ENCODE measurements around the gene CBFB.
"Not testable (repeated sequence)": the region's sequence is repeated elsewhere in the genome, so short reads cannot be mapped to it uniquely, and the experiment has no call there.

The CBFB gene

GRCh38 chr16:67028696-67029253 is at the start of gene CBFB:
Gene CBFB (plus strand): TSS chr16:67029149. CDS start chr16:67029408, 259 bp downstream.
- in situ Hi-C loops (cut with HindIII; ENCODE audit: low pct_unique_long_range_greater_than_20kb, low sequenced_read_pairs), result no loop called here
- no peak for TF ChIP-seq JUND (IDR thresholded peaks at IDR 0.05; ENCODE audit: low read depth)
- DNase-seq (ENCODE audit: low read depth in 1 of 2, low spot score in 1 of 2), result peak; percentile 89 to 90

- no peak for DNase-seq (ENCODE audit: low read depth in 1 of 2, low spot score in 1 of 2)
- in situ Hi-C loops (cut with HindIII; ENCODE audit: low pct_unique_long_range_greater_than_20kb, low sequenced_read_pairs), result no loop called here
- no peak for TF ChIP-seq JUND (IDR thresholded peaks at IDR 0.05; ENCODE audit: low read depth)
These were observed 45.9 kb upstream of the CBFB start for GRCh38 chr16:66983033-66983432.

- in situ Hi-C loops (cut with HindIII; ENCODE audit: low pct_unique_long_range_greater_than_20kb, low sequenced_read_pairs), result no loop called here
- DNase-seq (ENCODE audit: low read depth in 1 of 2, low spot score in 1 of 2), result no peak
- no peak for TF ChIP-seq JUND (IDR thresholded peaks at IDR 0.05; ENCODE audit: low read depth)
These were observed 44.0 kb upstream of the CBFB start for GRCh38 chr16:66984892-66985311.

- no peak for DNase-seq (ENCODE audit: low read depth in 1 of 2, low spot score in 1 of 2)
- TF ChIP-seq JUND (IDR thresholded peaks at IDR 0.05; ENCODE audit: low read depth), result no peak
- in situ Hi-C loops (cut with HindIII; ENCODE audit: low pct_unique_long_range_greater_than_20kb, low sequenced_read_pairs), result no loop called here
These were observed 42.4 kb upstream of the CBFB start for GRCh38 chr16:66986559-66986958.

GRCh38 chr16:66988197-66988788 is 40.7 kb upstream of the CBFB start, which contains the start of gene CES4A:
Gene CES4A (plus strand): TSS chr16:66988589. CDS start chr16:66988773, 184 bp downstream.
- no peak for DNase-seq (ENCODE audit: low read depth in 1 of 2, low spot score in 1 of 2)

GRCh38 chr16:66991545-66992077 is 37.3 kb upstream of the CBFB start:
- in situ Hi-C loops (cut with HindIII; ENCODE audit: low pct_unique_long_range_greater_than_20kb, low sequenced_read_pairs), result no loop called here
- DNase-seq (ENCODE audit: low read depth in 1 of 2, low spot score in 1 of 2), result no peak
- TF ChIP-seq JUND (IDR thresholded peaks at IDR 0.05; ENCODE audit: low read depth), result no peak

More at GRCh38 chr16:66988197-66988788, 40.7 kb upstream of the CBFB start, which contains the start of gene CES4A:
- no peak for TF ChIP-seq JUND (IDR thresholded peaks at IDR 0.05; ENCODE audit: low read depth)
- in situ Hi-C loops (cut with HindIII; ENCODE audit: low pct_unique_long_range_greater_than_20kb, low sequenced_read_pairs), result no loop called here

GRCh38 chr16:66993558-66993957 is 35.4 kb upstream of the CBFB start:
- DNase-seq (ENCODE audit: low read depth in 1 of 2, low spot score in 1 of 2); in situ Hi-C loops (cut with HindIII; ENCODE audit: low pct_unique_long_range_greater_than_20kb, low sequenced_read_pairs): not testable (repeated sequence)

GRCh38 chr16:66996324-66996982 is 32.5 kb upstream of the CBFB start:
- in situ Hi-C loops (cut with HindIII; ENCODE audit: low pct_unique_long_range_greater_than_20kb, low sequenced_read_pairs), result no loop called here
- no peak for TF ChIP-seq JUND (IDR thresholded peaks at IDR 0.05; ENCODE audit: low read depth)
- no peak for DNase-seq (ENCODE audit: low read depth in 1 of 2, low spot score in 1 of 2)

GRCh38 chr16:66996983-66997358 is 32.0 kb upstream of the CBFB start:
- in situ Hi-C loops (cut with HindIII; ENCODE audit: low pct_unique_long_range_greater_than_20kb, low sequenced_read_pairs), result no loop called here
- no peak for TF ChIP-seq JUND (IDR thresholded peaks at IDR 0.05; ENCODE audit: low read depth)
- DNase-seq (ENCODE audit: low read depth in 1 of 2, low spot score in 1 of 2), result no peak

- no peak for TF ChIP-seq JUND (IDR thresholded peaks at IDR 0.05; ENCODE audit: low read depth)
- in situ Hi-C loops (cut with HindIII; ENCODE audit: low pct_unique_long_range_greater_than_20kb, low sequenced_read_pairs), result no loop called here
- peak in 1 of 2 experiments; percentile 28 for DNase-seq (ENCODE audit: low read depth in 1 of 2, low spot score in 1 of 2)
These were observed 28.3 kb upstream of the CBFB start for GRCh38 chr16:67000384-67001351.

GRCh38 chr16:67001726-67002125 is 27.2 kb upstream of the CBFB start:
- in situ Hi-C loops (cut with HindIII; ENCODE audit: low pct_unique_long_range_greater_than_20kb, low sequenced_read_pairs), result no loop called here
- no peak for TF ChIP-seq JUND (IDR thresholded peaks at IDR 0.05; ENCODE audit: low read depth)
- DNase-seq (ENCODE audit: low read depth in 1 of 2, low spot score in 1 of 2), result no peak

All from T47D (cell line).